Left lung (tissue), 10 donors: Measurements from ENCODE around the gene XYLB. TPM values are rescaled to one million over a fixed set of nuclear protein-coding genes. Genes with fewer than 3 reads are reported as not detected.

Source experiments
- ATAC-seq: fragments of 200-7000 bp; cut with Tn5 transposase; one replicate; pipeline ENCODE4 v1.9.1; 2020; ENCODE audit warnings: moderate library complexity
- DNase-seq, 4 donors: peaks; one replicate each; pipeline ENCODE4 v3.0.0-alpha.2; 2013 to 2020
- H3K27ac ChIP-seq, 2 donors: fragments of 200-600 bp; sonication (generic) in 1 of 2; one replicate each; pipeline versions ENCODE4 v1.5.0 to v1.8.0; 2020 to 2021
- H3K27me3 ChIP-seq, 2 donors: fragments of 200-600 bp; sonication (generic) in 1 of 2; one replicate each; pipeline versions ENCODE4 v1.5.0 to v1.8.0; 2020 to 2021
- H3K36me3 ChIP-seq, 2 donors: fragments of 200-600 bp; sonication (generic) in 1 of 2; one replicate each; pipeline versions ENCODE4 v1.5.0 to v1.8.0; 2020 to 2021
- H3K4me1 ChIP-seq, 2 donors: fragments of 200-600 bp; one replicate each; pipeline ENCODE4 v1.8.0; 2021
- H3K4me3 ChIP-seq, 2 donors: fragments of 200-600 bp; sonication (generic) in 1 of 2; one replicate each; pipeline versions ENCODE4 v1.5.0 to v1.8.0; 2020 to 2021; ENCODE audit warnings: mild to moderate bottlenecking in 1 of 2
- H3K9me3 ChIP-seq, 2 donors: fragments of 200-600 bp; sonication (generic) in 1 of 2; one replicate each; pipeline versions ENCODE4 v1.5.0 to v1.8.0; 2020 to 2021
- intact Hi-C, 2 donors: fragments of 100-400 bp; cut with DNase I; formaldehyde crosslinking; loops; one replicate each; pipeline versions ENCODE4 v1.11.2 to v1.14.2; 2022
- polyA plus RNA-seq, 6 donors: library from polyadenylated mRNA; unstranded; fragments of 120-200 nt; gene quantifications; one replicate each; pipeline ENCODE4 v1.2.1, GENCODE V29; 2013; ENCODE audit not compliant: insufficient read length in 6 of 6
- total RNA-seq, 2 donors: library from RNA; stranded (reverse); fragmentation: NEBNext Ultra II Directional; extraction: Animal tissue kit (Norgen Biotek cat#: 25700); gene quantifications; one replicate each; pipeline ENCODE4 v1.2.1, GENCODE V29; 2021
- TF ChIP-seq, protein P1 (sequence below), 2 donors: fragments of 200-600 bp; sonication (generic) in 1 of 2; IDR thresholded peaks; one replicate each; pipeline versions ENCODE4 v1.5.0 to v1.8.0; 2021; ENCODE audit warnings: antibody characterized with exemption in 2 of 2
- donor health status: DM: no; HTN: yes; CAD: no.
- donor health status: DM: no; HTN: no; CAD: no.

Gene XYLB
- total and polyA plus RNA-seq, 8 donors: 5.1 to 8.7 (median 7.3) TPM

DNA sequence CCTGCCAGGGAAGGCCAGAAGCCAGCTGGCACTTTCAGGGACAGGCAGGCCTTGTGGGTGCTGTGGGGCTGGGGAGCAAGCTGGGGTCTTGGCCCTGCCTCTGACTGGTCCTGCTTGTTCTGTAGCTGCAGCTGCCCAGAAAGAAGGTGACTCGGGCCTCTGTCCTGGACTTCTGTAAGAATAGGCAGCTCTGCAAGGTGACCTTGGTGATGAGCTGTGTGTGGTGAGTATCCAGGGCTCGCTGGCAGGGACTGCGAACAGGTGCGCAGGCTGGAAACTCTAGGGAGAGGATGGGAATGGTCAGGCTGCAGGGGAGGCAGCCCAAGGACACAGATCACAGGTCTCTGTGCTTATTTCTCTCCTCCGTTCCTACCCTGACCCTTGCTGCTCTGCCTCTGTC is 33.3 kb upstream of the XYLB start:
- Histone ChIP-seq H3K4me3 (no peak overlapping the region), H3K27me3 (no peaks in the 10 kb centered on the region), H3K4me1 (no peaks in the 10 kb centered on the region), H3K27ac (no peak overlapping the region), H3K36me3 (no peaks in the 10 kb centered on the region), H3K9me3 (no peaks in the 10 kb centered on the region)
- ATAC-seq (no peak), DNase-seq (no peak)
- TF ChIP-seq, protein P1, sequence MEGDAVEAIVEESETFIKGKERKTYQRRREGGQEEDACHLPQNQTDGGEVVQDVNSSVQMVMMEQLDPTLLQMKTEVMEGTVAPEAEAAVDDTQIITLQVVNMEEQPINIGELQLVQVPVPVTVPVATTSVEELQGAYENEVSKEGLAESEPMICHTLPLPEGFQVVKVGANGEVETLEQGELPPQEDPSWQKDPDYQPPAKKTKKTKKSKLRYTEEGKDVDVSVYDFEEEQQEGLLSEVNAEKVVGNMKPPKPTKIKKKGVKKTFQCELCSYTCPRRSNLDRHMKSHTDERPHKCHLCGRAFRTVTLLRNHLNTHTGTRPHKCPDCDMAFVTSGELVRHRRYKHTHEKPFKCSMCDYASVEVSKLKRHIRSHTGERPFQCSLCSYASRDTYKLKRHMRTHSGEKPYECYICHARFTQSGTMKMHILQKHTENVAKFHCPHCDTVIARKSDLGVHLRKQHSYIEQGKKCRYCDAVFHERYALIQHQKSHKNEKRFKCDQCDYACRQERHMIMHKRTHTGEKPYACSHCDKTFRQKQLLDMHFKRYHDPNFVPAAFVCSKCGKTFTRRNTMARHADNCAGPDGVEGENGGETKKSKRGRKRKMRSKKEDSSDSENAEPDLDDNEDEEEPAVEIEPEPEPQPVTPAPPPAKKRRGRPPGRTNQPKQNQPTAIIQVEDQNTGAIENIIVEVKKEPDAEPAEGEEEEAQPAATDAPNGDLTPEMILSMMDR (IDR thresholded peaks at IDR 0.05): no peak
- intact Hi-C loops: no loop called here

DNA sequence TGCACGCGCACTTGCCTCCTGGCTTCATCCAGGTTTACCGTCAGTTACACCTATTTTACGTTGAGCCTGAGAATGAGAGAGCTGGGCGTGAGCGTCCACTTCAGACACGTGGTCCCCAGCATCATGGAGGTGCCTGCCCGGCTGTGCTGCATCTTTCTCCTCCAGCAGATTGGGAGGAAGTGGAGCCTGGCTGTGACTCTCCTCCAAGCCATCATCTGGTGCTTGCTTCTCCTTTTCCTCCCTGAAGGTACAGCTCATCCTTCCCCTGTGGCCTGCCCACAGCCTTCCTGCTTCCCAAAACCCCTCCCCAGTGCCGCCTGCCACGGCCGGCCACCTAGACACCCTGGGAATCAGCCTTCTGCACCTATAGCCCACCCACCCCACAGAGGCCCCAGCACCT is 32.9 kb upstream of the XYLB start:
- TF ChIP-seq, protein P1 (IDR thresholded peaks at IDR 0.05): no peak
- no peak overlapping the region for H3K4me3 ChIP-seq
- ATAC-seq (no peak), DNase-seq (no peak)
- no peaks in the 10 kb centered on the region for H3K27me3 ChIP-seq
- H3K36me3 ChIP-seq: no peaks in the 10 kb centered on the region
- intact Hi-C loops: no loop called here
- no peaks in the 10 kb centered on the region for H3K9me3 ChIP-seq
- no peak overlapping the region for H3K27ac ChIP-seq
- H3K4me1 ChIP-seq: no peaks in the 10 kb centered on the region

DNA sequence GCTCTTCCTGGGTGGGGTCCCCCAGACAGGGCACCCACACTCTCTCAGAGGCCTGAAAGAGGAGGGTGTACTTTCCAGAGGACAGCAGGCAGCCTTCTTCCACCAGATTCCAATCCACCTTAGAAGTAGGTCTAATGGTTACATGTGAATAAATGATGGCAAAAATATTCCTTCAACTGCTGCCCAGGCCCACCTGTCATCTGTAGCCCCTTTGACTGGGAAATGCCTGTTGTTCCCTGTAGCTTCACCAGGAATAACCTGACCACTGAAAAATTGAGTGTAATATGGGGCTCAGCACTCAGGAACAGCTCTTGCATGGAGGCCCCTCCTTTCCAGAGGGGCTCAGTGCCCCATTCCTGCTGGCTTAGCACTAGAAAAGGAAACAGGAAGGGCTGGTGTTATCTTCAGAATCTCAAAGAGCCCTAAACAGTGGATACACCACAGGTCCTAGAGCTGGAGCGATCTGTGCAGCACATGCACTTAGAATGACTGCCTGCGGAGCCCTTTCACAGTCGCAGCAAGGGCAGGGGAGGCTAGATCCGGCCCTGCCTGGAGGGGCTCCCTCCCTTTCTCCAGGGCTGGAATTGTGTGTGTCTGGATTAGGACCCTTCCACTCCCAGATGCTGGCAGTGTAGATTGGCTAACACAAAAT is 32.3 kb upstream of the XYLB start:
- no peaks in the 10 kb centered on the region for H3K4me1 ChIP-seq
- no peak overlapping the region for H3K4me3 ChIP-seq
- H3K27me3 ChIP-seq: no peaks in the 10 kb centered on the region
- ATAC-seq: no peak
- intact Hi-C loops: no loop called here
- no peak overlapping the region for H3K27ac ChIP-seq
- no peak for DNase-seq
- no peaks in the 10 kb centered on the region for H3K36me3 ChIP-seq
- TF ChIP-seq, protein P1 (IDR thresholded peaks at IDR 0.05): no peak
- no peaks in the 10 kb centered on the region for H3K9me3 ChIP-seq

DNA sequence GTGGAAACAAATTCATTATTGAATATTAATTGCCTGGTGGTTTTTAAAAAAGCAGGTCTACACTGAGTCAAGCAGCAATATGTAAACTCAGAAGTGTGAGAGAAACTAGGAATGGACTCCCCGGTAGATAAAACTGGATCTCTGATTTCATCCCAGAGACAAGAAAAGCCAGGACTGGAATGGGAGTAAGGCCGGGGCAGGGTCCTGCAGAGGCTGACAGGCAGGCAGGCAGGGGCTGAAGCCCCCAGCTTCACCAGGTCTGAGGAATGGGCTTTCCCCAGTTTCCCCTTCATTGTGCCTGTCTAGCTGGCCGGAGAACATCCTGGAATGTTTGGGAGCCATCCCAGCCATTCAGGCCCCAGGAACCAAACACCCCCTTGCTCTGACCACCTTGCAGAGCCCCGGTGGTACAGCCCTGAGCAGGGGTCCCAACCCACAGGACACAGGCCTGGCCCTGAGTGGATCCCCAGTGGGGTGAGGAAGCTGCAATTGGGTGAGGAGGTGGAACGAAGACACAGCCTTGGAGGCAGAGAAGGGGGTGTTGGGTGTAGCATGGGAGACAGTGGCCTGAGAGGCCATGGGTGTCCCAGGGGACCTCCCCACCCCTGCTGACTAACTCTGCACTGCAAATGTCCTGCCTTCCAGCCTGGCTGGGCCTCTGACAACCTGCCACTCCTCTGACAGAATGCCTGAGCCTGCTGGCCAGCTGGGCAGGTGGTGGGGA is 31.7 kb upstream of the XYLB start:
- Histone ChIP-seq H3K4me1 (no peaks in the 10 kb centered on the region), H3K27me3 (no peaks in the 10 kb centered on the region), H3K27ac (no peak overlapping the region), H3K4me3 (no peak overlapping the region), H3K36me3 (no peaks in the 10 kb centered on the region), H3K9me3 (no peaks in the 10 kb centered on the region)
- TF ChIP-seq, protein P1 (IDR thresholded peaks at IDR 0.05): no peak
- DNase-seq: no peak
- no peak for ATAC-seq
- intact Hi-C loops: no loop called here

DNA sequence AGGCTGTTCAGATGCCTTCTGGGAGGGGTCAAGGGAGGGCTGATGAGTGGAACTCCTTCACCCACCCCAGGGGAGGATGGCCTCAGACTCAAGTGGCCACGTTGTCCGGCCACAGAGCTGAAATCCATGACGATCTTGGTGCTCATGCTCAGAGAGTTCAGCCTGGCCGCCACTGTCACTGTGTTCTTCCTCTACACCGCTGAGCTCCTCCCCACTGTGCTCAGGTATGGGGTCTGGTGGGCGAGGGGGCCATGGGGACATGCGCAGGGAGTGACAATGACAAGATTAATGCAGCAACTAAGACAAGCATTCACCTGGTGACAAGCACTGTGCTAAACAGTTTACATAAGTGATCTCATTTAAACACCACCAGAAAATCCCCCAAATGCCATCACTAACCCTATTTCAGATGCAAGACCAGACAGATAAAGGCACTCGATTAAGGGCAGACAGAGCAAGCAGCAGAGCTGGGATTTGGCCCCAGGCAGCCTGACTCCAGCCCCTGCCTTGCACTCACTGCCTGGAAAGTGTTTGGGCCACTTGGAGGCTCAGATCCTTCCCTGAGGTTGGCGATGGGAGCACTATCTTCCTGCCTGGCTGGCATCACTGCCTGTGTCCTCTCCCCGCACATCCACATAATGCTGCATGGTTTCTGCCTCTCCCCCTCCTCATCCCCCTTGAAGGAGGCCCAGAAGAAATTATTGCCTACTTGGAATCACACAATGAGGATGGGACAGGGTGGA is 30.9 kb upstream of the XYLB start:
- intact Hi-C loops: no loop called here
- no peak for DNase-seq

More for the DNA sequence above, 30.9 kb upstream of the XYLB start:
- TF ChIP-seq, protein P1 (IDR thresholded peaks at IDR 0.05): no peak
- ATAC-seq: no peak
- no peak overlapping the region for H3K4me3 ChIP-seq
- H3K27me3 ChIP-seq: no peaks in the 10 kb centered on the region
- no peaks in the 10 kb centered on the region for H3K4me1 ChIP-seq
- H3K36me3 ChIP-seq: no peaks in the 10 kb centered on the region
- no peak overlapping the region for H3K27ac ChIP-seq
- H3K9me3 ChIP-seq: peaks cover 0 to 3% of the 10 kb centered on the region in 2 donors
